ENCODE results near the gene FOXP2. TPM values are rescaled to one million over a fixed set of nuclear protein-coding genes. Genes with fewer than 3 reads are reported as not detected.

Gene FOXP2
- total and polyA plus RNA-seq, 10 donors = 0.09 to 5.9 (median 1.3) TPM

GRCh38 chr7:114417290-114417689, 2.7 kb downstream of the FOXP2 start:
- DNase-seq = no peak
- Histone ChIP-seq H3K4me1 (no peaks in the 10 kb centered on the region), H3K9me3 (no peaks in the 10 kb centered on the region), H3K27me3 (replicated peaks in 1 of 7) (no peaks in the 10 kb centered on the region), H3K36me3 (no peaks in the 10 kb centered on the region), H3K4me3 (no peak overlapping the region), H3K27ac (no peak overlapping the region)
- WGBS, 5 donors = 69 to 88% (median 78%) methylated on average over 1 of the region's 1 CpG
- TF ChIP-seq POLR2A (IDR thresholded peaks at IDR 0.05) = no peak
- TF ChIP-seq POLR2AphosphoS5 (IDR thresholded peaks at IDR 0.05) = no peak
- TF ChIP-seq CTCF (IDR thresholded peaks at IDR 0.05 in 8 of 11, conservative IDR thresholded peaks at IDR 0.05 in 3 of 11) = no peak
- intact Hi-C loops (cut with DNase I; ENCODE audit: low total_unique reads) = no loop called here

- H3K27ac ChIP-seq = no peak overlapping the region
- no peaks in the 10 kb centered on the region for H3K9me3 ChIP-seq
- H3K27me3 ChIP-seq (replicated peaks in 1 of 7) = no peaks in the 10 kb centered on the region
- H3K4me3 ChIP-seq = no peak overlapping the region
- H3K36me3 ChIP-seq = no peaks in the 10 kb centered on the region
- no peak for TF ChIP-seq POLR2AphosphoS5 (IDR thresholded peaks at IDR 0.05)
- no peaks in the 10 kb centered on the region for H3K4me1 ChIP-seq
- intact Hi-C loops (cut with DNase I; ENCODE audit: low total_unique reads) = no loop called here
- 75 to 85% (median 82%) methylated on average over 4 of the region's 4 CpGs for WGBS, 5 donors
- no peak for DNase-seq
Measured at GRCh38 chr7:114418117-114418516, 3.5 kb downstream of the FOXP2 start.

GRCh38 chr7:114419441-114420272, 5.0 kb downstream of the FOXP2 start:
- Histone ChIP-seq H3K27me3 (replicated peaks in 1 of 7) (no peaks in the 10 kb centered on the region), H3K4me3 (no peak overlapping the region), H3K4me1 (no peaks in the 10 kb centered on the region), H3K27ac (no peak overlapping the region), H3K9me3 (no peaks in the 10 kb centered on the region), H3K36me3 (no peaks in the 10 kb centered on the region)
- TF ChIP-seq CTCF (IDR thresholded peaks at IDR 0.05 in 8 of 11, conservative IDR thresholded peaks at IDR 0.05 in 3 of 11) (no peak), POLR2AphosphoS5 (IDR thresholded peaks at IDR 0.05) (no peak), POLR2A (IDR thresholded peaks at IDR 0.05) (no peak)
- intact Hi-C loops (cut with DNase I; ENCODE audit: low total_unique reads) = no loop called here
- 92 to 94% (median 93%) methylated on average over 8 of the region's 8 CpGs for WGBS, 5 donors
- DNase-seq = no peak

GRCh38 chr7:114422507-114423501, 8.2 kb downstream of the FOXP2 start:
- Histone ChIP-seq H3K27ac (no peak overlapping the region), H3K4me1 (no peaks in the 10 kb centered on the region), H3K36me3 (no peaks in the 10 kb centered on the region), H3K27me3 (replicated peaks in 1 of 7) (no peaks in the 10 kb centered on the region), H3K9me3 (no peaks in the 10 kb centered on the region), H3K4me3 (no peak overlapping the region)
- TF ChIP-seq CTCF (IDR thresholded peaks at IDR 0.05 in 8 of 11, conservative IDR thresholded peaks at IDR 0.05 in 3 of 11) (no peak), POLR2AphosphoS5 (IDR thresholded peaks at IDR 0.05) (no peak), POLR2A (IDR thresholded peaks at IDR 0.05) (no peak)
- no peak for DNase-seq
- intact Hi-C loops (cut with DNase I; ENCODE audit: low total_unique reads) = no loop called here
- 80 to 85% (median 83%) methylated on average over 7 of the region's 7 CpGs for WGBS, 5 donors
